Stimulated activated CD4-positive, alpha-beta T cell treated with anti-CD3 and anti-CD28 coated beads, TNF-alpha, amount 100 ng/mL, for 1 hour (primary cell): ENCODE data around the gene CASP2.
A peak's percentile ranks its signal among the peaks of the same experiment; 100 is the strongest.

Source experiments
- DNase-seq, 3 donors: peaks; one replicate each; pipeline ENCODE4 v3.0.0-alpha.2; 2020; ENCODE audit warnings: low read depth in 3 of 3, low spot score in 1 of 3

CASP2 gene

GRCh38 chr7:143287935-143288826 lies at the start of gene CASP2:
TSS of gene CASP2 (plus strand) at chr7:143288351. CDS start at chr7:143288456, 105 bp downstream.
- DNase-seq: peak; percentile 97 to 99 (median 98)

- no peak for DNase-seq
These were observed 48.3 kb upstream of the CASP2 start for GRCh38 chr7:143239813-143240212.

- peak; percentile 32 to 52 (median 42) for DNase-seq
These were observed 47.6 kb upstream of the CASP2 start for GRCh38 chr7:143240291-143241168.

GRCh38 chr7:143242306-143242705 lies 45.8 kb upstream of the CASP2 start:
- no peak for DNase-seq

GRCh38 chr7:143243111-143243510 lies 45.0 kb upstream of the CASP2 start:
- no peak for DNase-seq

- no peak for DNase-seq
These were observed 44.5 kb upstream of the CASP2 start for GRCh38 chr7:143243614-143244013.

GRCh38 chr7:143244321-143244720 lies 43.8 kb upstream of the CASP2 start:
- no peak for DNase-seq

GRCh38 chr7:143245123-143245522 lies 43.0 kb upstream of the CASP2 start:
- no peak for DNase-seq

- no peak for DNase-seq
These were observed 40.8 kb upstream of the CASP2 start for GRCh38 chr7:143247372-143247771.

- DNase-seq: no peak
These were observed 39.3 kb upstream of the CASP2 start for GRCh38 chr7:143248761-143249354.

GRCh38 chr7:143250199-143250598 lies 38.0 kb upstream of the CASP2 start:
- no peak for DNase-seq

- no peak for DNase-seq
These were observed 37.3 kb upstream of the CASP2 start for GRCh38 chr7:143250822-143251221.

GRCh38 chr7:143252006-143252405 lies 36.1 kb upstream of the CASP2 start:
- DNase-seq: no peak

- DNase-seq: no peak
These were observed 32.6 kb upstream of the CASP2 start for GRCh38 chr7:143255564-143255963.

- no peak for DNase-seq
These were observed 31.8 kb upstream of the CASP2 start for GRCh38 chr7:143256325-143256724.

GRCh38 chr7:143256932-143257331 lies 31.2 kb upstream of the CASP2 start:
- DNase-seq: no peak

GRCh38 chr7:143257501-143257900 lies 30.6 kb upstream of the CASP2 start:
- no peak for DNase-seq

- no peak for DNase-seq
These were observed 29.3 kb upstream of the CASP2 start for GRCh38 chr7:143258831-143259230.

- no peak for DNase-seq
These were observed 28.4 kb upstream of the CASP2 start for GRCh38 chr7:143259765-143260164.

- no peak for DNase-seq
These were observed 26.2 kb upstream of the CASP2 start for GRCh38 chr7:143261901-143262300.
